Breast epithelium (tissue), 4 donors: ENCODE data around the gene KIAA1217. TPM values are rescaled to one million over a fixed set of nuclear protein-coding genes. Genes with fewer than 3 reads are reported as not detected.
A peak's percentile ranks its signal among the peaks of the same experiment; 100 is the strongest.

Experiments used
- DNase-seq, 2 donors: peaks; one replicate each; pipeline ENCODE4 v3.0.0-alpha.2; 2019; ENCODE audit warnings: low spot score in 2 of 2
- H3K27ac ChIP-seq, 2 donors: fragments of 200-600 bp; sonication (generic) in 1 of 2; one replicate each; pipeline ENCODE4 v1.5.1; 2016 to 2019; ENCODE audit warnings: mild to moderate bottlenecking in 1 of 2
- H3K27me3 ChIP-seq, 2 donors: fragments of 200-600 bp; sonication (generic) in 1 of 2; one replicate each; pipeline versions ENCODE4 v1.5.1 to v1.6.0; 2017 to 2019; ENCODE audit warnings: control low read depth in 1 of 2, mild to moderate bottlenecking in 1 of 2
- H3K36me3 ChIP-seq: fragments of 200-600 bp; one replicate; pipeline ENCODE4 v1.5.1; 2019
- H3K4me1 ChIP-seq, 2 donors: fragments of 200-600 bp; sonication (generic); one replicate each; pipeline ENCODE4 v1.5.1; 2016 to 2019; ENCODE audit warnings: control low read depth in 1 of 2
- H3K4me3 ChIP-seq, 3 donors: fragments of 200-600 bp; sonication (generic); 1 replicate in 2 of 3; 2 replicates in 1 of 3; pipeline ENCODE4 v1.5.1; 2016 to 2019; ENCODE audit warnings: mild to moderate bottlenecking in 3 of 3, moderate library complexity in 2 of 3
- H3K9me3 ChIP-seq, 2 donors: fragments of 200-600 bp; sonication (generic) in 1 of 2; one replicate each; pipeline ENCODE4 v1.5.1; 2016 to 2019; ENCODE audit warnings: control low read depth in 1 of 2
- POLR2A ChIP-seq: fragments of 450-650 bp; IDR thresholded peaks from one replicate; pipeline ENCODE4 v1.6.1; 2016; ENCODE audit warnings: antibody characterized with exemption, mild to moderate bottlenecking, moderate library complexity
- POLR2AphosphoS5 ChIP-seq, 3 donors: sonication (generic); formaldehyde crosslinking; IDR thresholded peaks; one replicate each; pipeline ENCODE4 v1.6.1; 2017; ENCODE audit warnings: antibody characterized with exemption in 3 of 3
- intact Hi-C: fragments of 100-400 bp; cut with DNase I; formaldehyde crosslinking; loops from one replicate; pipeline ENCODE4 v1.15.1; 2023; ENCODE audit warnings: low total_unique reads
- total RNA-seq, 3 donors: library from RNA; depleted of rRNA; stranded (reverse); fragments of >200 nt; gene quantifications; one replicate each; pipeline ENCODE4 v1.1.0, GENCODE V29; 2016
- TF ChIP-seq, protein P1 (sequence below), 3 donors: fragments of 450-650 bp; IDR thresholded peaks; one replicate each; pipeline ENCODE4 v1.5.1; 2016 to 2017; ENCODE audit warnings: antibody characterized with exemption in 3 of 3, mild to moderate bottlenecking in 3 of 3, moderate library complexity in 3 of 3

Gene KIAA1217, protein sequence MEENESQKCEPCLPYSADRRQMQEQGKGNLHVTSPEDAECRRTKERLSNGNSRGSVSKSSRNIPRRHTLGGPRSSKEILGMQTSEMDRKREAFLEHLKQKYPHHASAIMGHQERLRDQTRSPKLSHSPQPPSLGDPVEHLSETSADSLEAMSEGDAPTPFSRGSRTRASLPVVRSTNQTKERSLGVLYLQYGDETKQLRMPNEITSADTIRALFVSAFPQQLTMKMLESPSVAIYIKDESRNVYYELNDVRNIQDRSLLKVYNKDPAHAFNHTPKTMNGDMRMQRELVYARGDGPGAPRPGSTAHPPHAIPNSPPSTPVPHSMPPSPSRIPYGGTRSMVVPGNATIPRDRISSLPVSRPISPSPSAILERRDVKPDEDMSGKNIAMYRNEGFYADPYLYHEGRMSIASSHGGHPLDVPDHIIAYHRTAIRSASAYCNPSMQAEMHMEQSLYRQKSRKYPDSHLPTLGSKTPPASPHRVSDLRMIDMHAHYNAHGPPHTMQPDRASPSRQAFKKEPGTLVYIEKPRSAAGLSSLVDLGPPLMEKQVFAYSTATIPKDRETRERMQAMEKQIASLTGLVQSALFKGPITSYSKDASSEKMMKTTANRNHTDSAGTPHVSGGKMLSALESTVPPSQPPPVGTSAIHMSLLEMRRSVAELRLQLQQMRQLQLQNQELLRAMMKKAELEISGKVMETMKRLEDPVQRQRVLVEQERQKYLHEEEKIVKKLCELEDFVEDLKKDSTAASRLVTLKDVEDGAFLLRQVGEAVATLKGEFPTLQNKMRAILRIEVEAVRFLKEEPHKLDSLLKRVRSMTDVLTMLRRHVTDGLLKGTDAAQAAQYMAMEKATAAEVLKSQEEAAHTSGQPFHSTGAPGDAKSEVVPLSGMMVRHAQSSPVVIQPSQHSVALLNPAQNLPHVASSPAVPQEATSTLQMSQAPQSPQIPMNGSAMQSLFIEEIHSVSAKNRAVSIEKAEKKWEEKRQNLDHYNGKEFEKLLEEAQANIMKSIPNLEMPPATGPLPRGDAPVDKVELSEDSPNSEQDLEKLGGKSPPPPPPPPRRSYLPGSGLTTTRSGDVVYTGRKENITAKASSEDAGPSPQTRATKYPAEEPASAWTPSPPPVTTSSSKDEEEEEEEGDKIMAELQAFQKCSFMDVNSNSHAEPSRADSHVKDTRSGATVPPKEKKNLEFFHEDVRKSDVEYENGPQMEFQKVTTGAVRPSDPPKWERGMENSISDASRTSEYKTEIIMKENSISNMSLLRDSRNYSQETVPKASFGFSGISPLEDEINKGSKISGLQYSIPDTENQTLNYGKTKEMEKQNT (N-terminal part only)
- 100 to 1,000 TPM in 1 of 3 donors, 10 to 100 TPM in 2; 19.7 to 154 (median 83.6) TPM for total RNA-seq

DNA sequence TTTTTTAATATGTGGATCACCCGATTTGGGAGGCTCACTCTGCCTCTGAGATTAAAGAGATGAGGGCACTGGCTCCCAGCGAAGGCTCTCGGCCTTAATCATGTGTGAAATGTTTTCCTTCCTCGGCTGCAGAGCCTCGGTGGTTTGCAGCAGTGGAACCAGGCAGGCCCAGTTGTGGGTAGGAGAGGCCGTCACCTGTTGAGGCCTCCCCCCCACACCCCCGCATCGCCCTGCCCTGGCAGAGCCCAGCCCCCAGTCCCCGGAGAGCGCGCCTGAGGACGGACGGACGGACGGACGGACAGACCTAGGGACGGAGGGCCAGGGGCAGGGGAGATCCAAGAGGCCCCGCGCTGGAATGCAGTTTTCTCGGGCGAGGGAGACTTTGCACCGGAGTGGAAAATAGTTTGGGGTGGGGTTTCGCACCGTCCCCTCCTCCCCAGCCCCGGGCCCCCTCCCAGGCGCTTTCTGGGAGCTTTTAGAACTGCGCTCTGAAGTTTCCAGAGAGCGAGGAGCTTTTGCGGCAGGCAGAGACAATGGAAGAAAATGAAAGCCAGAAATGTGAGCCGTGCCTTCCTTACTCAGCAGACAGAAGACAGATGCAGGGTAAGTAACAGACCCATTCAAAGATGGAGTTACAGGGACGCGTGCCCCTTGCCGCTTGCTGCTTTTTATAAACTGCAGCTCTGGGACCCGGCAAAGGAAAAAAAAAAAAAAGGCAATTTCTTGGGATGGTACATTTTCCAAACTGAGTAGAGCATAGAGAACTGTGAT is at the start of gene KIAA1217:
Gene KIAA1217 (plus strand): TSS at position 478 of the 771 bp plus-strand sequence. CDS start 56 bp downstream, at position 534.
- peaks cover 3 to 5% of the 10 kb centered on the region in 2 donors for H3K4me1 ChIP-seq
- DNase-seq, result peak; percentile 52 to 64
- peak in 2 of 3 donors; percentile 30 to 37 for TF ChIP-seq POLR2AphosphoS5 (IDR thresholded peaks at IDR 0.05)
- TF ChIP-seq POLR2A, result no peak
- TF ChIP-seq, protein P1, sequence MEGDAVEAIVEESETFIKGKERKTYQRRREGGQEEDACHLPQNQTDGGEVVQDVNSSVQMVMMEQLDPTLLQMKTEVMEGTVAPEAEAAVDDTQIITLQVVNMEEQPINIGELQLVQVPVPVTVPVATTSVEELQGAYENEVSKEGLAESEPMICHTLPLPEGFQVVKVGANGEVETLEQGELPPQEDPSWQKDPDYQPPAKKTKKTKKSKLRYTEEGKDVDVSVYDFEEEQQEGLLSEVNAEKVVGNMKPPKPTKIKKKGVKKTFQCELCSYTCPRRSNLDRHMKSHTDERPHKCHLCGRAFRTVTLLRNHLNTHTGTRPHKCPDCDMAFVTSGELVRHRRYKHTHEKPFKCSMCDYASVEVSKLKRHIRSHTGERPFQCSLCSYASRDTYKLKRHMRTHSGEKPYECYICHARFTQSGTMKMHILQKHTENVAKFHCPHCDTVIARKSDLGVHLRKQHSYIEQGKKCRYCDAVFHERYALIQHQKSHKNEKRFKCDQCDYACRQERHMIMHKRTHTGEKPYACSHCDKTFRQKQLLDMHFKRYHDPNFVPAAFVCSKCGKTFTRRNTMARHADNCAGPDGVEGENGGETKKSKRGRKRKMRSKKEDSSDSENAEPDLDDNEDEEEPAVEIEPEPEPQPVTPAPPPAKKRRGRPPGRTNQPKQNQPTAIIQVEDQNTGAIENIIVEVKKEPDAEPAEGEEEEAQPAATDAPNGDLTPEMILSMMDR (IDR thresholded peaks at IDR 0.05), result no peak
- no peaks in the 10 kb centered on the region for H3K36me3 ChIP-seq
- peak within 1 kb of the TSS; percentile 91 to 95 for H3K27ac ChIP-seq
- H3K4me3 ChIP-seq, result peak within 1 kb of the TSS; percentile 45 to 64 (median 57)
- no peaks in the 10 kb centered on the region for H3K9me3 ChIP-seq
- no peaks in the 10 kb centered on the region for H3K27me3 ChIP-seq
- intact Hi-C loops, result loop anchor here (10.0 kb wide), 1 partner anchor 214 kb away; no protein-coding TSS in a partner anchor

DNA sequence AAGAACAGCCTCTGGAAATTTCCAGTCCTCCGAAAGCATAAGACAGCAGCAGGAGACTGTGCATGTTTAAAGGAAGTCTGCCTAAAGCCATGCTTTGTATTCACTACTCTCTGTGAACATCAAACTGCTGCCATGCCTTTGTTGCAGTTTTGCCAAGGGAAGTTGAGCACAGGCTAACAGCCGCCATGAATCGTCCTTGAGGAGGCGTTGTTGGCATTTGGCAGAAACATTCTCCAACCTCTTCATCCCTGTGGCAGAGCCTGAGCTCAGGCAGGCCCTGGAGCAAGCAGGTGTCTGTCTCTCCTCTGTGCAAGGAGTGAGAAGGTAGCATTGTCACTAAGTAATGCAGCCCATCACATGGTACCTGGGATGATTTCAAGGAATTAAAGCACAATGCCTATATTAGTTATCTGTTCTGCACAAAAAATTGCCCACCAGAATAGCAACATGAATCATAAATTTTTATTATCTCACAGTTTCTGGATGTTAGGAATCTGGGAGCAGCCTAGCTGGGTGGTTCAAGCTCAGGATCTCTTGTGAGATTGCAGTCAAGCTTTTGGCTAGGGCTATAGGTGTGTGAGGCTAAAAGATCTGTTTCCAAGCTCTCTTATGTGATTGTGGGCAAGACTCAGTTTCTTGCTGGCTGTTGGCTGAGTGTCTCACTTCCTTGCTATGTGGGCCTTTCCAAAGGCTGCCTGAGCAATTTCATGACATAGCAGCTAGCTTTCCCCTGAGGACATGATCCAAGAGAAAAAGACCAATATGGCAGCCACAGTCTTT is 46.5 kb upstream of the KIAA1217 start:
- Histone ChIP-seq H3K27me3 (no peaks in the 10 kb centered on the region), H3K4me3 (no peak overlapping the region), H3K9me3 (no peaks in the 10 kb centered on the region), H3K4me1 (no peaks in the 10 kb centered on the region), H3K27ac (no peak overlapping the region), H3K36me3 (no peaks in the 10 kb centered on the region)
- TF ChIP-seq POLR2A, result no peak
- TF ChIP-seq POLR2AphosphoS5 (IDR thresholded peaks at IDR 0.05), result no peak
- TF ChIP-seq, protein P1 (IDR thresholded peaks at IDR 0.05), result no peak
- intact Hi-C loops, result no loop called here
- DNase-seq, result no peak

DNA sequence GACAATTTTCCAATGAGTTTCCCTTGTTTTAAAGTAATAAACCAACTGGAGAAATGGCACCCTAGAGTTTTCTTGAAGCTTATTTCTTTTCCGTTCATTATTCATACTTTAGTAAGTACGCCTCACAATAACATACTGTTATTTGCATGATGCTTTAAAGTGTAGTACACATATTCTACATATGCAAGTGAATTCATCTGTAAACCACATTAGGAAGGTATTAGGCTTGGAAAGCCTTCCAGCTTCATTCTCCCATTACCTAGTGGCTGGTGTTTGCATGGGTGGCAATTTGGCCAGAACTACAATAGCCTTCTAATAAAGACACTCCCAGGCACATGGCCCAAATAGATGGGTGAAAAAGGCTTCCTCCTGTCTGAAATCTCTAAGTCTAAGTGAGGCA is 45.5 kb upstream of the KIAA1217 start:
- Histone ChIP-seq H3K4me1 (no peaks in the 10 kb centered on the region), H3K36me3 (no peaks in the 10 kb centered on the region), H3K27ac (no peak overlapping the region), H3K9me3 (no peaks in the 10 kb centered on the region), H3K4me3 (no peak overlapping the region), H3K27me3 (no peaks in the 10 kb centered on the region)
- DNase-seq, result no peak
- intact Hi-C loops, result no loop called here
- TF ChIP-seq POLR2A (no peak), POLR2AphosphoS5 (IDR thresholded peaks at IDR 0.05) (no peak)
- TF ChIP-seq, protein P1 (IDR thresholded peaks at IDR 0.05), result no peak
